HG03565 (cell line): Measurements from ENCODE around the gene GCHFR.

Experiments used
- ATAC-seq: cut with Tn5 transposase; IDR thresholded peaks from one replicate; pipeline ENCODE4 v1.9.1; 2021; ENCODE audit warnings: mild to moderate bottlenecking, moderate library complexity; ENCODE audit not compliant: unreplicated experiment

The GCHFR gene

DNA sequence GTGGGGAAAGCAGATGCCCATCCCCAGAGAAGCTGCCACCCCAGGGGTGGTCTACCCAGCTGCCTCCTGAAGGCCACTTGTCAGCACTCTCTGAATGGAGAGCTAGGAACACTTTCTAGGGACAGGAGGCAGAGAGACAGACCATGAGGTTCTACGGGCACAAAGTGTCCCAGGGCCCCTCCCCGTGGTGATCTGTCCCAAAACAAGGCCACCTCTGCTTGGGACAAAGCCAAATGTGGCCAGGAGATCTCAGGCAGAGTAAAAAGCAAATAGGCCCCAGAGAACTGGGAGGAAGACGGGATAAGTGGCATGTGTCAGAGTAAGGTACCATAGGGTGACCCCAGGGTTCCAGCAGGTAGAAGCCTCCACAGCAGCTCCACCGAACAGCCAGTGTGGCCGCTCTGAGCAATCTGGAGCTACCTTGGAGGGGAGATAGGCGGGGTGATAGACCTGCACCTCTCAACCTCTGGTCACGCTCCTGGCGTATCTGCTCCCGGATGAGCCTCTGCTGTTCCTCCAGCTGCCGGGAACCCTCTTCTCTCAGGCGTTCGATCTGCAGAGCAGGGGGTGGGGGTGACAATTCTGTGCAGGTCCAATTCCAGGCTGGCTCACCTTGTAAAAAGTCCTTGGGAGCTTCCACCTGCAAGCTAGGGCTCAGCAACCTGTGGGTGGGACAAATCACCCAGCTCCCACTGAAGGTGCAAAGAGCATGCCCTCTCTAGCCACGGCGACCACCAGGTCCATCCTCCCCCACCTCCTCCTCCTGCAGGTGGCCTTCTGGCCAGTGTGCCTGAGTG, 12.1 kb downstream of the GCHFR start:
- no peak for ATAC-seq

DNA sequence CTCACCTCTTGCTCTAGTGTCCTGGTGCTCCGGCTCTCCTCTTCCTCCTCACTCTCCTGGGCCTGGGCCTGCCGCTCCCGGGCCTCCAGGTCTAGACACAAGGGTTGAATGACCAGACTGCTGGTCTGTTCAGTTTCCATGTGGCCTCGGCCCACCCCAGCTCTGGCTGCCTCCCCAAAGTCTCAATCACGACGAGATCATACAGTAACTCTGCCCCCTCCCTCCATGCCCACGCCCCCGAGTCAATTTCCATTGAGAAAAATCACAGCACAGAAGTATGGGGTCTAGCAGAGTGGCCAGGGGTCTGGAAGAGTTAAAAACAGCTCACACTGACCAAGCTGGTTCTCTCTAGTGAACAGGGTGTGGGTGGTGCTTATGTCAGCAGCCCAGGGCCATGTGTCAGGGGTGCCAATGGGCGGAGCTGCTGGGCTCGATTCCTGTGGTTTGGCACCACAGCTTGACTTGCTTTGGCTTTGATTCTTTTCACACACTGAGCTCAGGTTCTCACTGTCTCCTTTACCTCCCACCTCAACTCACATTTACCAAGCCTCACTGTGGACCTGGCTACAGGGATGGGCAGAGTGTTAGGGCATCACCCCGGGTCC, 12.8 kb downstream of the GCHFR start:
- ATAC-seq: no peak

DNA sequence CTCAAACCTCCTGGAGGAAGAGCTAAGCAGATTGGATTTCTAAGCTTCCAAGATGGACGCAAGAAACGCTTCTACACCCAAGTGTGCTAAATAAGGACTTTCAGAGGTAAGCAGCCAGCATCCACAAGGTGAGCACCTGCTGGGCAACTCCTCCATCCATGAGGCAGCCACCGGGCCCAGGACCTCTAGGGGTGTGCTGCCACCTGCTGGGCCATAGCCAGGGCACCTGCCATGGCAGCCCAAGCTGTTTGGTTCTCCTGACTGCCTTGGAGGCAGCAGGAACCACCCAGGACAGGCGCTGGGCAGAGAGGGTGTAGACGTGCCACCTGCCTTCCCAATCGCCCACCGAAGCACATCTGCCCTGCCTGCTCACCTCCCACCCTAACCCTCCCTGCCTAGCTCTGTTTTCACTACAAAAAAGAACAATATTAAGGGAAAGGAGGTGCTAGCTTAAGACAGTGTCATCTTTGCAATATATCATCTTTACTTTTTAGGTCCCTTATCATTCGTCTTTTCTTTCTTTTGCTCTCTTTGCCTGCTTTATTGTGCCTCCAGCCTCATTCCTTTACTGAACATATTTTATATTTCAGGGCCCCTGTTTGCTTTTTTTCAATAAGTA, 18.9 kb downstream of the GCHFR start:
- no peak for ATAC-seq

DNA sequence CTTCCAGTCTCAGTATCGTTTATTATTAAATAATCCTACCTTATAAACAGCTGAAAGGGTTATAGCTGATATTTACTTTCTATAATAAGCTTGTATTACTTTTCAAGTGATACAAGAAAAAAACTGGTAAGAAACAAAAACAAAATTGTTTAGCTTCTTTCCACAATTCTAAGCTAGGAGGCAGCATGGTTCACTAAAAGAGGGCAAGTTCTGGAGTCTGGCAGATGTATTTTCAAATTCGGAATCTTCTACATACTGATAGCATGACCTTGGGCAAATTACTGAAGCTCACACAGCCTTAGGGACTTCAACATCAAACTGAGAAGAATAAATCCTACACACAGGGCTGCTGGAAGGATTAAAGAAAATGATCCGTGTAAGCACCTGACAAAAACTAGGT, 21.3 kb downstream of the GCHFR start:
- no peak for ATAC-seq

DNA sequence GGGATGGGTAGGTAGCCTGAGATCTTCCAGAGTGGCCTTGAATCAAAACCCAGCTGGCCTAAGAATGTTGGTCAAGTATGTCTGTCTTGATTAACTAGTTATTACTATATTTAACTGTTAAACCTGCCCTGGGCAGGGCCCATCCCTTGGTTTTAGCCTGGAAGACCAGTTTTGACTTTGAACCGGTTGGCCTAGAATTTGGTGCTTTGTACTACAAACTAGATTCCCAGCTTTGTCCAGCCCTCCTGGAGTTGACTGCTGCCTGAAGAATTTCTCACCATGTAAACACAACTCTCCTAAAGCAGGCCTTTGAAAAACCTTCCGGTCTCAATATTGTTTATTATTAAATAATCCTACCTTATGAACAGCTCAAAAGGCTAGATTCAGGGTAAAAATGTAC, 21.9 kb downstream of the GCHFR start:
- ATAC-seq: no peak

DNA sequence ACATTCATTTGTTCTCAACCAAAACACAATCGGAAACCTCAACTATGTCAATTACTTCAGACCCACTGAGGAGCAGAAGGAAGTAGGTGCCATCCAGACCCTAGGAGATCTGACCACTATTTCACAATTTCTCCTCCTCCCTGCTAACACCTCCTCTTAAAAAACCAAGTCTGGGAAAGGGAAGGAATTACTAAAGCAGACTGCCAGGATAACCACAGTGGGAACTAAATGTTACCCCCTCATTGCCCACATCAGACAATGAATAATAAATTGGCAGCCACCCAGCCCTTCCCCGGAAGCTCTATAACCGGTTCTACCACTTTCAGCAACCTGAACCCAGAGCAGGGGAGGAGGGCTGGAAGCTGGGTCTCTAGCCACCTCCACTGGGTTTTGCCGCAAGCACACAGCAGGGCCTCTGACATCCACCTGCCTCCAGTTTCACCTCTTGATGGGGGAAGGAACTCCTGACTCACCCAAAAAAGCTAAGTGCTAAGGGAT, 23.5 kb downstream of the GCHFR start:
- no peak for ATAC-seq

DNA sequence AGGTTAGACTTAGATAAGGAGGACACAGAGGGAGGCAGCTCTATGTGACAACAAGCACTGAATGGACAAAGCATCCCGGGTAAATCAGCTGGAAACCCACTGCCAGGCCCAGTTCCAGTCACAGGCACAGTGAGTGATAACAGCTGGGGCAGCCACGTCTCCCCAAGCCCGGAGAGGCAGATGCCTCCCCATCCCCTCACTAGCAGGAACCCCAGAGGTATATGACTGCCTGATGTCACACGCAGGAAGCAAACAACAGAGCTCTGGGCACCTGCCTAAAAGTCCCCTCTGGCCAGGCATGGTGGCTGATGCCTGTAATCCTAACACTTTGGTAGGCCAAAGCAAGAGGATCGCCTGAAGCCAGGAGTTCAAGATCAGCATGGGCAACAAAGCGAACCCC, 24.1 kb downstream of the GCHFR start:
- ATAC-seq: no peak

DNA sequence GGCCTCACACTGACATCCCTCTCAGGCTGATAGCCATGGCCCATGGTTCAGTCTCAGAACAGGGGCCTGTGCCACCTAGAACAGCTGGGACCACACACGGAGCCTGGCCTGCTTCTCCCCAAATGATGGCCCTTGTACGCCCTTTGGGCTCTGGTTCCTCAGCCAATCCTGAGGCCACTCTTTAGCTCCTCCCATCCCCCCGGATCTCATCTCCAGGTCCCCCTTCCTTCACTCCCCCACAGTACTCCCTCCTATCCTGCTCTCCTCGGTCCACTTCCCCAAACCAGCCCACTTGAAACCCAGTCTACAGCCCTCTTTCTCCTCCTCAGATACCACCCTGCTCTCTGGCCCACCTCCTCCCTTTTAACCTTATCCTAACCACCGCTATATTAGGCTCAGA, 25.3 kb downstream of the GCHFR start:
- no peak for ATAC-seq

DNA sequence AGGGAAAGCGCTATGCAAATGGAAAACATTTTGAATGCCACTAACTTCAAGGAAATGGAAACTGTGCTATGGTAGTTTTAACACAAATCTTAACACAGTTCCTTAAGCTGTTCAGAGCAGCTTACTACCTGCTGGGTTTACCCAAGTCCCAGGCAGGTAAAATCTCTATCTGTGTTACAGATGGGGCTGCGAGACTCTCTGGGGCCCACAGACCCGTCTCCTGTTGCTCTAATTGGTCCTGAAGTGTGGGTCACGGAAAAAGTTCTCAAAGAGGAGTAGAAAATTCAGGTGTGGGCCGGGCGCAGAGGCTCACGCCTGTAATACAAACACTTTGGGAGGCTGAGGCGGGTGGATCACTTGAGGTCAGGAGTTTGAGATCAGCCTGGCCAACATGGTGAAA, 26.1 kb downstream of the GCHFR start:
- ATAC-seq: no peak

DNA sequence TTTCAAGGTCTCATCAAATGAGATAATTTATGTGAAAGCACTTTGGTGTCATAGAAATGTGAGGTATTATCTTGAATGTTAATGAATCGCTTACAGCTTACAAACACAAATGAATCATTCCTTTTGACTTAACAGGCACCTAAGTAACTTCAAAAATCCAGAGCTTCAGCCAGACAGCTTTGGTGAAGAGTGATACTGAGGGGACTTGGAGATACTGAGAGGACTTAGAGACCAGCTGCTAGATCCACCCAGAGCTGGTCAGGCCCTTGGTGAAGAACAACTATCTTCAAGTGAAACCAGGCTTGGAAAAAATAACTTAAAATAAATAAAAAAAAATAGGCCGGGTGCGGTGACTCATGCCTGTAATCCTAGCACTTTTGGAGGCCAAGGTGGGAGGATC, 26.9 kb downstream of the GCHFR start:
- no peak for ATAC-seq

DNA sequence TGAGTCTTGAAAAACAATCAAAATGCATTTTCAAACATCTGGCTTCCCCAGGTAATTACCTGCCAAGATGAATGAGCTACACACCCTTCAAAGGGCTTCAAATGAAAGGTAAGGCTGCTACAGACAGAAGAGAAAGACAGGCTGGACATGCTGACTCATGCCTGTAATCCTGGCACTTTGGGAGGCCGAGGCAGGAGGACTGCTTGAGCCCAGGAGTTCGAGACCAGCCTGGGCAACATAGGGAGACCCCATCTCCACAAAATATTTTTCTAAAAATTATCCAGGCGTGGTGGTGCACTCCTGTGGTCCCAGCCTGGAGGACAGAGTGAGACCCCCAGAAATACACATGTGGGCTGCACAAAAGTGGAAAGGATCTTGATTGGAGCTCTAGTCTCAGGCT, 28.5 kb downstream of the GCHFR start:
- ATAC-seq: no peak

DNA sequence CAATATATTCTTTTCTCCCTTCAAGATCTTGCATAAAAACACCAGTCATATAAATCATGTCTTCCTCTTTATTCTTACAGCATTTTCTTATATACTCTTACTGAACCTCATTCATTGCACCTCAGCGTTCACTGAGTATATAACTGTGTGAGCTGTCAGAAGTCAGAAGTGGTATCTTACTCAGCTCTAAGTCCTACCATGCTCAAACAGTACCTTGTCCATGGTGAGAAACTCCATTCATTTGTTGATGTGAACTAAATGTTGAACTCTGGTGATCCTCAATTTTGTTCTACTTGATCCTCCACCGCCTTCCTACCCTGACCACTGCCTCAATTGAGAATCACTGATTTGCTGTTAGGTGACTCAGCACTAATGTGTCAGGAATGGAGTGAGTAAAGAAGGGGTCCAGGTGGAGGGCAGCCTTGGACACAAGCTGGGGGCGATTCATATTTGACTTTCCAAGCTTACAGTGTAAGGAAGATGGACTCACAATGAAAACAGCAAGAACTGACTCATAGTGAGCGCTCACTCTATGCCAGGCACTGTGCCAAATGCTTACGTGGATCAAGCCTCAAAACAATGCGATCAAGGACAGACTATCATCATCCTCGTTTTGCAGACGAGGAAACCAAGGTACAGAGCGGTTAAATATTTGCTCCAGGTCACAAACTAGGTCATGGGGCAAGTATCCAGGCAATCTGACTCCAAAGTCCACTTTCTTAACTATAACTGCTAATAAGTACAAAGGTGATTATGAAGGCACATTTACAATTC, 29.5 kb downstream of the GCHFR start:
- ATAC-seq: no peak

DNA sequence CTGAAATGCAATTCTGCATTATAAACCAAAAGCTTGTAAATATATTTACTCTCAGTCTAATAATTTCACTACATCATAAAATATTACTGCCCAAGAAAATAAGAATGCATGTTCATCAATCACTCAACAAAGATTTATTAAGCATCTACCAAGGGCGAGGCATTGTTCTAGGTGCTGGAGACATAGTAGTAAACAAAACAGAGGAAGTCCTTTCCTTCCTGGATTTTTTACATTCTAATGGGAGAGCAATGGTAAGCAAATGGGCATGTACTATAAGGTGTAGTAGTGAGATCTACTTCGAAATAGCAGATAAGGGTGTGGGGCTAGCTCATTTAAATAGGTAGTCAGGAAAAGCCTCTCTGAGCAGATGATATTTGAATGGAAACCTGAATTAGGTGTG, 32.2 kb downstream of the GCHFR start:
- ATAC-seq: no peak

DNA sequence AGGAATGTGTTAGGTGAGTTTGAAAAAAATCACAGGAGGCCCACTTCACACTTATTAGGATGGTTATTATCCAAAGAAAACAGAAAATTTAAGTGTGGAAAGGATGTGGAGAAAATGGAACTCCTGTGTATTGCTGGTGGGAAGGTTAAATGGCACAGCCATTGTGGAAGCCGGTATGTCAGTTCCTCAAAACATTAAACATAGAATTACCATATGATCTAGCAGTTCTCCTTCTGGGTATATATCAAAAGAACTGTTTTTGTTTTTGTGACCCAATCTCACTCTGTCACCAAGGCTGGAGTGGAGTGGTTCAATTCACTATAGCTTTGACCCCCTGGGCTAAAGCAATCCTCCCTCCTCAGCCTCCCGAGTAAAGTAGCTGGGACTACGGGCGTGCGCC, 32.6 kb downstream of the GCHFR start:
- ATAC-seq: no peak

DNA sequence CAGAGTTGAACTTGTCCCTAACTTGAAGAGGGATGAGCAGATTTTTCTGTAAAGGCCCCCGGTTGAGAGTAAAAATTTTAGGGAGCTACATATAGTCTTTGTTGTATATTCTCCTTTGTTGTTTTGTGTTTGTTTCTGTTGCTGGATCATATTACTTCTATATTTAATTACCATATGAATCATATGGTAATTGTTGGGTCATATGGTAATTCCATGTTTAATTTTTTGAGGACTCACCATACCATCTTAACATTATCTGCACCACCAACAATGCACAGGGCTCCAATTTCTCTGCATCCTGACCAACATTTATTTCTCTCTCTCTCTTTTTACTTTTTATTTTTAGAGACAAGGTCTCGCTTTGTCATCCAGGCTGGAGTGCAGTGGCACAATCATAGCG, 35.7 kb downstream of the GCHFR start:
- ATAC-seq: no peak

DNA sequence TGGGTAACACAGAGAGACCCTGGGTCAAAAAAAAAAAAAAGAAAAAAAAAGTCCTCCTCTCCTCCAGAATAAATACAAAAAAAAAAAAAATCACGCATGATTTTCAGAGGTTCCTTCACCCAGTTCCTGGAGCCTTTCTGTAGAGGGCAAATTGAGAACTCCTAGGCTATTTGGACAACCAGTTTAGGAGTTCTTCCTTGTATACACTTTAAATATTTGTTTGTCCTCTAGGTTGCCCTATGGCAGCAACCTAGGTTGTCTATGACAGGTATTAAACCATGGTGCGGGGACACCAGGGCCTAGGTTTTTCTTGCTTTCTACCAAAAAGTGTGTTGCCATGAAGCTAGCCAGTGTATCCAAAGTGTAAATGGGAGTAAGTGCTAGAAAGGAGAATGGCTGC, 39.2 kb downstream of the GCHFR start:
- no peak for ATAC-seq

DNA sequence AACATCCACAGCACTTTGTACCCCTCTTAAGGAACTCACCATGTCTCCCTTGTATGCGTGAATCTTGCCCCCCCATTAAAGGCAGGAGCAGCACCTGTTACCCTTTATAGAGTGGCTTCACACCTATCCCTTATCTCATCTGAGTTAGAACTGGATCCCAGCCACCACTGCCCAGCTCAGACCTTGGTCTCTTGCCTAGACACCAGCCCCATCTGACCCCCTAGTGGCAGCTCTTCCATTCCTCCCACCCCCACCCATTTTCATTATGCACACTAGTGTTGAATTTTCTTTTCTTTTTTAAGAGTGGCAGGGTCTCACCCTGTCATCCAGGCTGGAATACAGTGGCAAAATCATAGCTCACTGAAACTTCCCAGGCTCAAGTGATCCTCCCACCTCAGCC, 39.8 kb downstream of the GCHFR start:
- no peak for ATAC-seq

DNA sequence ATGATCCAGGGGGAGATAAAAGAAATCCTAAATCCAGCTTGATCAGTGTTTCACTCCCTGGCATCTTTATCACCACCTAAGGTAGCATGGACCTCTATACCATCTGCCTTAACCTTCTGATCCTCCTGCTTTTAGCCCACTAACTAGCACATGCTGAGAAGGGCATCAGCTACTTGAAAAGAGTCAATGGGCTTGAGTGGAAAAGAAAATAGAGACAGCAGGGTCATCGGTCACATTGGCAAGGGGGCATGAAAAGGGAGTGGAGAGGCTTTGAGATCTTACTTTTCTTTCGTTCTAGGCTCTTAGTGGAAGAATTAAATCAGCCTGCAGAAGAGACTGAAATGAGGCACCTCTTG, 42.8 kb downstream of the GCHFR start:
- ATAC-seq: no peak

DNA sequence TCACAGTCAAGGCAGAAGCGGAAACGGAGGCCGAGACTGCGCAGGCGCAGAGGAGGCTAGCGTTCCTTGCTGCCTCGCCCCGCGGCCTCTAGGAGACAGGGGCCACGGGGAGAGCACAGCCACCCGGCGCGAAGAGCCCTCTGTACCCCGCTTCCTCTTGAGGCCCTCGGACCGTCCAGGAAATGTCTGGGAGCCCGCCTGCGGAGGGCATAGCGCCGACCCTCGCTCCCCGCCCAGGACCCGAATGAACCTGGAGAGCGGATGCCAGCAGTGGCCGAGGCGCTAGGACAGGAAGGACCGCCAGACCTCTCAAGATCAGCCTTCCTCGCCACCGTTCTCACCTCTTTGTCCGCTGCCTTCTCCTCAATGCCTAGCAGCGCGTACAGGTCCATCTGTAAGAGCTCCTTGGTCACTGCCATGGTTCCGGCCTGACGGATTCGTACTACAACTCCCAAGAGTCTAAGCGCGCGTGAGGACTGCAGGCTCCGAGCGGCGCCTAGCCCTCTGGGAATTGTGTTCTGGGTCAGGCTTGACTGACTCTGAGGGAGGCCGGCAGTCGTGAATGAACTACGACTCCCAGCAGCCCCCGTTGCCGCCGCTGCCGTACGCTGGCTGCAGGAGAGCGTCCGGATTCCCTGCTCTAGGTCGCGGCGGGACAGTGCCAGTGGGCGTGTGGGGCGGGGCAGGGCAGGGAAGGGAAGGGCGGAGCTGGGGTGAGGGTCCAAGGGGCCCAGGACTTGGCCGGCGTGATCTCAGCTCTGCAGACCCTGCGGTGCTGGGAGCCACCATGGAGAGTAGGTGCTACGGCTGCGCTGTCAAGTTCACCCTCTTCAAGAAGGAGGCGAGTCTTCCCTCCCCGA, 43.4 kb downstream of the GCHFR start, which contains the start of the genes DNAJC17 and ZFYVE19:
TSS of gene DNAJC17 (minus strand) at position 446 of the 860 bp plus-strand sequence. CDS start at position 419, 27 bp downstream.
TSS of gene ZFYVE19 (plus strand) at position 62 of the 860 bp plus-strand sequence. CDS start at position 563, 501 bp downstream.
- peak; percentile 91 for ATAC-seq

DNA sequence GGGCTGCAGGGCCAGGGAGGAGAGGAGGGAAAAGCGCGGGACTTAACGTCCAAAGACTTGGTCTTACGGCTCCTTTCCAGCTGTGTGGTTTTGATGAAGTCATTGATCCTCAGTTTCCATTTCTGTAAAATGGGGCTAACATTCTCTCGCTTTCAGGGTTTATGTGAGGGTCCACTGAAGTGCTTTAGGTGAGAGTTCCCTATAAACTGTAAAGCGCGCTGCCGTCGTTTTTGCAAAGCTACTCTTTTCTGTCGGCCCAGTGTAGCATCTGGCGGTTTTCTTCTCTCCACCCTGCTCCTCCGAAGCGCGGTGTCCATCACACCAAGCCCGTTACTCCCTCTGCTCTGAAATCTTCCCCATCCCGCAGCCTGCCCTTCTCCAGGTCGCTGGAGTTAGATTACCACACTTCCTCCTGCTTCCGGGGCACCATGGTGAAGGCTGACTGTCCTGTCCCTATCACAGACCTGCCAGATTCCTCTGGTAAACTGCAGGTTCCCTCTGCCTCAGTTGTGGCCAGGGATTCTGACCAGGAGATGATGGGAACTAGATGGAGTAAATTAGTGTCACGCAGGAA, 44.1 kb downstream of the GCHFR start:
- no peak for ATAC-seq
